Stimulated activated effector memory CD8-positive, alpha-beta T cell treated with anti-CD3 and anti-CD28 coated beads, Interleukin-12 subunit alpha, Interleukin-12 subunit beta, amount 100 ng/mL, for 72 hours (primary cell): ENCODE measurements around the gene MTMR2.

Experiments
- ATAC-seq: fragments of 150-1000 bp; cut with Tn5 transposase; 2 replicates; pipeline ENCODE4 v1.10.0; 2021
- DNase-seq, 2 donors: peaks; one replicate each; pipeline ENCODE4 v3.0.0; 2021 to 2022; ENCODE audit warnings: low spot score in 2 of 2
- H3K27ac Mint-ChIP-seq: one replicate; pipeline ENCODE4 v1.8.0; 2022; ENCODE audit warnings: mild to moderate bottlenecking, mixed read lengths
- H3K36me3 Mint-ChIP-seq: one replicate; pipeline ENCODE4 v1.8.0; 2022; ENCODE audit warnings: mild to moderate bottlenecking, mixed read lengths
- H3K4me1 Mint-ChIP-seq: one replicate; pipeline ENCODE4 v1.8.0; 2022; ENCODE audit warnings: mixed read lengths
- H3K4me3 Mint-ChIP-seq: one replicate; pipeline ENCODE4 v1.8.0; 2022; ENCODE audit warnings: mild to moderate bottlenecking, mixed read lengths
- H3K9me3 Mint-ChIP-seq: one replicate; pipeline ENCODE4 v1.8.0; 2022; ENCODE audit warnings: mixed read lengths

MTMR2 gene

DNA sequence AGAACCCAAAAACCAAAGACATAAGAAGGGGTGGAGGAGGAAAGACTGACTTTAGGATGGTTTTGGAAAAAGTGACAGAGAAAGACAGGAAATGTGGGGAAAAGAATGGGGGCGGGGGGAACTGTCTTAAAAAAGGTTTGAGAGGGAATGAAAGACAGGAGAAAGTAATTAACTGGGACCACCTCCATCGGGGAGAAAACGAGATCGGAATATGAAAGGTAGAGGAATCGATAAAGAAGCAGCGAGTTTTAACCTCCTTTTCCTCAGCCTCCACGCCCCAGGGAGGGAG lies 524 bp downstream of the MTMR2 start:
- H3K4me1 Mint-ChIP-seq = peaks cover 28% of the 10 kb centered on the region
- peaks cover 7% of the 10 kb centered on the region for H3K36me3 Mint-ChIP-seq
- peak overlapping the region; percentile 100 for H3K4me3 Mint-ChIP-seq
- ATAC-seq (no peak), DNase-seq (no peak)
- H3K9me3 Mint-ChIP-seq = no peaks in the 10 kb centered on the region
- peak overlapping the region; percentile 100 for H3K27ac Mint-ChIP-seq

DNA sequence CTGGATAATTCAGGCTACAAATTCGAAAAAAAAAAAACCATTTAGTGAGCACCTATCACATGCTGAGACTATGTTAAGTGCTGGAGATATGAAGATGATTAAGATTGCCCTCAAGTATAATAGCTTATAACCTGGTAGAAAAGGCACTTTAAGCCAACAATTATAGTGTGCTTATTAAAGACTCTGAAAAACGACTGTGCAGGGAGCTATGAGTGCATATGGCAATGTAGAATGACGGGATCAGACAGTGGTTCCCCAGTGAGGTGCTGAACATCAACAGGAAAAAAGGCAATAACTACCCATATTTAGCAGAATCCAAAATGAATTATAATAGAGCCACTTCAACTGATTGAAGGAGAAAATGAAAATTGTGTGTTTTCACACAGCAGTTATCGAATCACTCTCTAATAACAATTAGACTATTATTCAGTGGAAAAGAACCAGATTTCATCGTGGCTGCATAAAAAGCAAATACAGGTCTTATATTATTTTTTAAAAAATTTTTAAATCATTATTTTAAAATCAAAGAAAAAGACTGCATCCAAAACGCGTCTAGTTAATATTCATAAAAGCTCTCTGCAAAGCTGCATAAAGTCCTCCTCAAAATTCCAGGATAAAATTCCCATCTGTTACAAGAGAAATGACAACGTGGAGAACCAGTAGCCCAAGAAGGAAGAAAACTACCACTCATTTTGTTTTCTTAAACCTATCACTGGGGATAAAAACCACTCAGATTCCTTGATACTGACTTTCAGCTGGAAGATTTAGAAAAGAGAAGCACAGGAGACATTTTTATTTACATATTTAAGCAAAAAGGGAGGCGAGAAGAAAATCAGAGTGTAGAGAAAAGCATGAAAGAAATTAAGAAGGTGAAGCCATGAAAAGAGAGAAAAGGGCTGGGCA lies 1.1 kb downstream of the MTMR2 start:
- Mint-ChIP-seq H3K4me1 (peaks cover 28% of the 10 kb centered on the region), H3K27ac (peak overlapping the region; percentile 100), H3K36me3 (peaks cover 7% of the 10 kb centered on the region), H3K9me3 (no peaks in the 10 kb centered on the region), H3K4me3 (peak overlapping the region; percentile 100)
- DNase-seq (no peak), ATAC-seq (no peak)

DNA sequence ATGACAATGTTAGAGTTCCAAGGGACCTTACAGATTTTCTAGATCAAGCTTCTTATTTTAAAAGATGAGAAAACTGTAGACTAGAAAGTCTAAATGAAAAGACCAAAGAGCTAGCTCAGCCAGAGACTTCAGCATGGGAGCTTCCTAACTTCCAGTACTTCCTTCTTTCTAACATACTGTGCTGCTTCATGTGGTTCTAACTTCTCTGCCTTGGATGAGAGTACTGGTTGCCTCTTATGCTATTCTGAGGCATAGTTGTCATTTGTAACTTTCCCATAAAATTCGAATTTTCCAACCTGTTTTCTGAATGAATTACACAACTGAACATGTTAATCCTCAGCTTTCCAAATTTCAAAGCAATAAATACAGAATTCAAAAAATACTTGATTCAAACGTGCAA lies 1.8 kb downstream of the MTMR2 start:
- peaks cover 7% of the 10 kb centered on the region for H3K36me3 Mint-ChIP-seq
- DNase-seq (no peak), ATAC-seq (no peak)
- H3K4me3 Mint-ChIP-seq = peak overlapping the region; percentile 100
- H3K27ac Mint-ChIP-seq = peak overlapping the region; percentile 100
- peaks cover 28% of the 10 kb centered on the region for H3K4me1 Mint-ChIP-seq
- H3K9me3 Mint-ChIP-seq = no peaks in the 10 kb centered on the region

DNA sequence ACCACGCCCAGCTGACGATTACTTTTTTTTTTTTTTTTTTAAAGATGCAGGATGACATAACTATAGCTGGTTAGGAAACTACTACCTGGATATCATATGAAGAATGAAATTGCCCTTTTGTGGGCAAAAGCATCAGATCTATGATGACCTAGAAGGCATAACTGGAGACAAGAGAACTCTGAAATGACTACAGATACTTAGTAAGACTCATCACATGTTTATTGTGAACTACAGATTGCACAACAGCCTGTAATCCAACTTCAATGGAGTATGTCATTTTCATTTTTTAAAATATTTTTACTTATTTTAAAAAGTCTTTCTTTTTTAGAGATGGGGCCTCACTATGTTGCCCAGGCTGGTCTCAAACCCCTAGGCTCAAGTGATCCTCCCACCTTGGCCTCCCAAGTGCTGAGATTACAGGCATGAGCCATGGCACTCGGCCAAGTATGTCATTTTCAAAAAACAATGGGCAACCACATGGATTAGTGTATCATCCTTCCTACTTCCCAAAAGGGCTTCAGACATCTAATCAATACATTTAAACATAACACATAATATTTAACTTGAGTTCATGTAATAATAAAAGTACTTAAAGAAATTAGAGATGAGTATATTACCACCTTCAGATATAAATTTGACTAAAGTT lies 3.3 kb downstream of the MTMR2 start:
- DNase-seq (no peak), ATAC-seq (peak; percentile 53)
- Mint-ChIP-seq H3K4me3 (no peak overlapping the region), H3K4me1 (peaks cover 28% of the 10 kb centered on the region), H3K27ac (no peak overlapping the region), H3K9me3 (no peaks in the 10 kb centered on the region), H3K36me3 (peaks cover 7% of the 10 kb centered on the region)

- H3K9me3 Mint-ChIP-seq = no peaks in the 10 kb centered on the region
- no peak for DNase-seq
- peaks cover 26% of the 10 kb centered on the region for H3K4me1 Mint-ChIP-seq
- no peak overlapping the region for H3K4me3 Mint-ChIP-seq
- ATAC-seq = no peak
- H3K36me3 Mint-ChIP-seq = peaks cover 7% of the 10 kb centered on the region
- no peak overlapping the region for H3K27ac Mint-ChIP-seq
These were observed 4.4 kb downstream of the MTMR2 start for GRCh38 chr11:95919514-95919913.

DNA sequence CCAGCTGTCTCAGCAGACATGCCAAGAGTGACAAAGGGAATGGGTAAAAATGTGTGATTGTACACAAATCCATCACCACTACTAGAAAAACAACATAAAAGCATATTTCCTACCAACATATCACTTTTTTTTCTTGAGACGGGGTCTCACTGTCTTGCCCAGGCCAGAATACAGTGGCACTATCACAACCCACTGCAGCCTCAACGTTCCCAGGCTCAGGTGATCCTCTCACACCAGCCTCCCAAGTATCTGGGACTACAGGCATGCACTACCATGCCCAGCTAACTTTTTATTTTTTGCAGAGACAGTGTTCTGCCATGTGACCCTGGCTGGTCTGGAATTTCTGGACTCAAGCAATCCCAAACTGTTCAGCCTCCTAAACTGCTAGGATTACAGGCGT lies 5.2 kb downstream of the MTMR2 start:
- Mint-ChIP-seq H3K36me3 (no peaks in the 10 kb centered on the region), H3K9me3 (no peaks in the 10 kb centered on the region)

DNA sequence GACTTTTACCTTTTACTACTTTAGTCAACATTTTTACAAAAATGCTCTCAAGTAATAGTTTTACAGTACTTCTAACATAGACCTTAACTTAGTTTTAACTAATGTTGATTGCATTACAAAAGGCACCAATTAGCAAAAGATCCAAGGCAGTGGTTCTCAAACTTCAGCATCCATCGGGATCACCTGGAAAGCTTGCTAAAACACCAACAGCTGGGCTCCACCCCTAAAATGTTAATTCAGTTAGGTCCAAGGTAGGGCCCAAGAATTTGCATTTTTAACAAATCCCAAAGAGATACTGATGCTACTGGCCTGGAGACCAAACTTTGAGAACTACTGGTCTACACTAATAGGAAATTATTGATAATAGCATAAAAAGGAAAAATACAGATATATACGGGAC lies 5.9 kb downstream of the MTMR2 start:
- peaks cover 25% of the 10 kb centered on the region for H3K4me1 Mint-ChIP-seq
- no peak for DNase-seq
- H3K27ac Mint-ChIP-seq = no peak overlapping the region
- no peak for ATAC-seq
- H3K9me3 Mint-ChIP-seq = no peaks in the 10 kb centered on the region
- no peaks in the 10 kb centered on the region for H3K36me3 Mint-ChIP-seq
- no peak overlapping the region for H3K4me3 Mint-ChIP-seq

More for the DNA sequence above, 5.2 kb downstream of the MTMR2 start:
- DNase-seq = no peak
- peaks cover 25% of the 10 kb centered on the region for H3K4me1 Mint-ChIP-seq
- H3K27ac Mint-ChIP-seq = no peak overlapping the region
- ATAC-seq = no peak
- H3K4me3 Mint-ChIP-seq = no peak overlapping the region

- no peak for DNase-seq
- ATAC-seq = no peak
- H3K36me3 Mint-ChIP-seq = no peaks in the 10 kb centered on the region
- no peak overlapping the region for H3K4me3 Mint-ChIP-seq
- H3K27ac Mint-ChIP-seq = no peak overlapping the region
- H3K4me1 Mint-ChIP-seq = peaks cover 18% of the 10 kb centered on the region
- H3K9me3 Mint-ChIP-seq = no peaks in the 10 kb centered on the region
These were observed 6.5 kb downstream of the MTMR2 start for GRCh38 chr11:95917193-95918036.

DNA sequence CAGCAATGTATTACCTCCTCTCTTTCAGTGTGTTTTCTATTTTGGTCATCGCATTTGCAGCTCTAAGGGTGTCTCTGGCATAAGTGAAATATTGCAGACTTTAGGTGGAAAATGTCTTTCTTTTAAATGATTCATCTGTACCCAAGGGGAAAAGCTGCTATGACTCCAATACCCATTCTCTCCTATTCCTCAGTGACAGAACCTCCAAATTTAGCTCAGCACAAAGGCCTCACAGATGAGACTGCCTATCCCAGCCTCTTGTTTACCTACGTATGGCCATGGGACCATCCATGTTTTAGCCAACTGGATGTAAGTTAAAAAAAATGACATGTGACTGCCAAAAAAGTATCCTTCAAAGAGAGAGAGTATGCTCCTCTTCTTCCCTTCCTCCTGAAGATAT lies 7.9 kb downstream of the MTMR2 start:
- DNase-seq (no peak), ATAC-seq (peak; percentile 26)
- H3K27ac Mint-ChIP-seq = no peak overlapping the region
- peaks cover 15% of the 10 kb centered on the region for H3K4me1 Mint-ChIP-seq
- H3K36me3 Mint-ChIP-seq = peaks cover 5% of the 10 kb centered on the region
- no peaks in the 10 kb centered on the region for H3K9me3 Mint-ChIP-seq
- no peak overlapping the region for H3K4me3 Mint-ChIP-seq

DNA sequence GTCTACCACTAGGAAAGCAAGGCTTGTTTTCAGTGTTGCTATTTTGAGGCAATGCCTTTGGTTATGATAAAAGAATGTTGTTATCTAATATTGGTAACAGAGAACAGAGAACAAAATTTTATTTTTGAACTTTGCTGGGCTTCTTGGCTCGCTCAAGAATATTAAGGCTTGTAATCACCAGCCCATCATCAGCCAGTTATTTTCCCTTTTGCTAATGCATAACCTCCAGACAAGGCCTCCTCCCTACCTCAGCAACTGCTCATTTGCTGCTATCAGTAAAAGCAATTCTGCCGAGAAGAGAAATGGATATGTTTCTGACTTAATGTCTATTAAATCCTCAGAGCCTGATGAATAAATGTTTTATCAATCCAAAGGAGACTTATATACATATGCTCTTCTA lies 8.9 kb downstream of the MTMR2 start:
- ATAC-seq = no peak
- Mint-ChIP-seq H3K27ac (no peak overlapping the region), H3K4me3 (no peak overlapping the region), H3K36me3 (peaks cover 5% of the 10 kb centered on the region), H3K4me1 (peaks cover 15% of the 10 kb centered on the region), H3K9me3 (no peaks in the 10 kb centered on the region)
- DNase-seq = no peak

DNA sequence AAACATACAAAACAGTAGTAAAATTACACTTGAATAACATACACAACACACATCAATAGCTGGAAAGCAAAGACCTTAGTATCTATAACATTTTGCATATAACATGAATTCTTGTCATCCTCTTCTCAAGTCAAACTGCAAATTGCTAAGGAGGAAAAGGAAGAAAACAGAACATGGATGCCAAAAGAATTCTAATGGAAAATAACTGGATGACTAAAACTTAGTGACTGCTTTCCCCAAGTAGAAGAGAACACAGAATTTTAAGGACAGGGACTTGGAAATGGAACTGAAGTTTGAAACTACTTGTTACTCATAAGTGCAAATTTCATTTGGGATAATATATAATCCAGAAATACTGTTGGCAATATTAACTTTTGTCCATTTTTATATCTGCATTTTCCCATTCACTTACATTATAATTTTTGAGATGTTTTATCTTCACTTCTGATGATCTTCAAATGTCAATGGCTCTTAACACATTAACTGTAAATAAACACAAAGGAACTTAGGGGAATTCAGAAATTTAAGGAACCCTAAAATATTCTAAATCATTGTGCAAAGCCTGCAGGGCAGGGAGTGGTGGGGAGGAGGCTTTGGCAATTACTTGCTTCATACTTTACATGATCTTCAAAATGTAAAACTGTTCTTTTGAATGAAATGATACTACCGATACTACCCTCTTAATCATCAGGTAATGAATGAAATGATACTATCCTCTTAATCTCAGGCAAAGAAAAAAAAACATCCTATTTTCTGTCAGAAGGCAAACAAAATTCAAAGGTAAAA lies 9.9 kb downstream of the MTMR2 start:
- ATAC-seq (no peak), DNase-seq (no peak)
- Mint-ChIP-seq H3K4me1 (peaks cover 15% of the 10 kb centered on the region), H3K9me3 (no peaks in the 10 kb centered on the region), H3K4me3 (no peak overlapping the region), H3K36me3 (peaks cover 5% of the 10 kb centered on the region), H3K27ac (no peak overlapping the region)

DNA sequence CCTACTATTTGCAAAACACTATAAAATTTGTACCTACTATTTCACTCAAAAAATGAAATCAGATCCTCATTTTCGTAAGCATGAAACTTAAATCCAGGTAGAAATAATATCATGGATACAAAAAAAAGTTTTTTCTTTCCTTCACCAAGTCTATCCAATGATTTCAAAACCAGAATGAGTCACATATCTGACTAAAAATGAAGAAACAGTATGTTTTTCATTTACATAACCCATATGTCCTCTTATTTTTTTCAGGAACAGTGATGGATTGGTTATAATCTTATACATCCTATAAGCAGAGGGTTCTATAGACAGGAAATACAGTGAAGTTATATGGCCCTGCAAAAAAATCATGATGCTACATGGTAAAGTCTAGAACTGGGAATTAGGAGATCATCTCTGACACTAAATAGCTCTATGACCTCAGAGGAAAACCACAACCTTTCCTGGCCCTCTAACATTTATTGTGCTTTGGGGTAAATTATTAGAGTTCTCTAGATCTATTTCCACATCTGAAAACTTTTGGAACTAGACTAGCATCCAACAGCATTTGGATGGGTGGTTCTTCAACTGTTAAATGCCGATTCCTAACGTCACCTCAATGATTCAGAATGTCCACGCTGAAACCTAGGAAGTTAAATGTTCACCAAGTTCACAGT lies 10.9 kb downstream of the MTMR2 start:
- ATAC-seq = no peak
- Mint-ChIP-seq H3K27ac (no peak overlapping the region), H3K4me1 (peaks cover 22% of the 10 kb centered on the region), H3K4me3 (no peak overlapping the region), H3K36me3 (peaks cover 5% of the 10 kb centered on the region), H3K9me3 (no peaks in the 10 kb centered on the region)
- no peak for DNase-seq

GRCh38 chr11:95911369-95911759 lies 12.5 kb downstream of the MTMR2 start:
- peaks cover 28% of the 10 kb centered on the region for H3K4me1 Mint-ChIP-seq
- ATAC-seq = no peak
- H3K27ac Mint-ChIP-seq = no peak overlapping the region
- no peak overlapping the region for H3K4me3 Mint-ChIP-seq
- DNase-seq = no peak
- peaks cover 5% of the 10 kb centered on the region for H3K36me3 Mint-ChIP-seq
- no peaks in the 10 kb centered on the region for H3K9me3 Mint-ChIP-seq

GRCh38 chr11:95910638-95911368 lies 13.1 kb downstream of the MTMR2 start:
- Mint-ChIP-seq H3K27ac (no peak overlapping the region), H3K36me3 (peaks cover 5% of the 10 kb centered on the region), H3K4me1 (peaks cover 28% of the 10 kb centered on the region), H3K4me3 (no peak overlapping the region), H3K9me3 (no peaks in the 10 kb centered on the region)
- ATAC-seq (no peak), DNase-seq (no peak)
